Nephron progenitor cell (in vitro differentiated cells): Measurements from ENCODE around the gene SPATA6L.

Experiments used
- DNase-seq: peaks from one replicate; pipeline ENCODE4 v3.0.0; 2021
- H3K27ac Mint-ChIP-seq: 2 replicates; pipeline ENCODE4 v1.8.0; 2021; ENCODE audit warnings: mild to moderate bottlenecking, moderate library complexity, mixed read lengths
- H3K27me3 Mint-ChIP-seq: 2 replicates; pipeline ENCODE4 v1.8.0; 2021; ENCODE audit warnings: mild to moderate bottlenecking, low read depth, mixed read lengths; ENCODE audit not compliant: poor library complexity
- H3K36me3 Mint-ChIP-seq: 2 replicates; pipeline ENCODE4 v1.8.0; 2021; ENCODE audit warnings: low read depth, mixed read lengths
- H3K4me1 Mint-ChIP-seq: 2 replicates; pipeline ENCODE4 v1.8.0; 2021; ENCODE audit warnings: mixed read lengths
- H3K4me3 Mint-ChIP-seq: 2 replicates; pipeline ENCODE4 v1.8.0; 2021; ENCODE audit warnings: mild to moderate bottlenecking, moderate library complexity, mixed read lengths
- H3K9me3 Mint-ChIP-seq: 2 replicates; pipeline ENCODE4 v1.8.0; 2021; ENCODE audit warnings: mild to moderate bottlenecking, moderate library complexity, mixed read lengths
- TF ChIP-seq, protein P1 (sequence below): fragments of 200-600 bp; sonication (generic); IDR thresholded peaks from 2 replicates; pipeline ENCODE4 v1.5.0; 2021; ENCODE audit warnings: antibody characterized with exemption

Gene SPATA6L

DNA sequence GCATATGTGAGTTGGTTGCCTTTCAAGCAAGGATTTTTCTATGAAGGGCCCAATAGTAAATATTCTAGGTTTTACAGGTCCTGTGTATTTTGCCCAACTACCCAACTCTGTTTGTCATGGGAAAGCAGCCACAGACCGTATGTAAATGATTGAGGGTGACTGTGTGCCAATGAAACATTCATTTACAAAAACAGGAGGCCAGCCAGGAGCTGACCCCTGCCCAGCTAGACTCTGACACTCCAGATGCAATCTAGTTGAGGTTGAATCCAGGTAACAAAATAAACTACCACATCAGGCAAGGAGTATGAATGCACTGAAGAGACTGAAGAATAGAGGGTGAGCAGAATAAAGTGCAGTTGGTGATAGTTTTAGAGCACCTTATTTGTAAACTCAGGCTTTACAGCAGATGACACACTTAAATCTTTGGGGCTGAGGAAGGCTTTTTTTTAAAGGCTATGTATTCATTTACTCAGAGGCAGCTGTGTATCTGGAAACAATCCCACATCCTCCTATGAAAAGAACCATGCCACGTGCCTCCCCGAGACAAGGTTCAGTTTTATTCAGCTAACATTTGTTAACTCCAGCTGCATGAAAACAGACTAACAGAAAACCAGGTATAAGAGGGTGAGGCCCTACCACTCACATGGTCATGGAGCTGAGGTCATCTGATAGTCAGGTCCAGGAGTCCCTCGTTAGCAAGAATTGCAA is 115.3 kb downstream of the SPATA6L start:
- Mint-ChIP-seq H3K9me3 (no peaks in the 10 kb centered on the region), H3K27ac (no peak overlapping the region), H3K27me3 (no peaks in the 10 kb centered on the region), H3K4me1 (peaks cover 9% of the 10 kb centered on the region), H3K4me3 (no peak overlapping the region), H3K36me3 (no peaks in the 10 kb centered on the region)
- TF ChIP-seq, protein P1, sequence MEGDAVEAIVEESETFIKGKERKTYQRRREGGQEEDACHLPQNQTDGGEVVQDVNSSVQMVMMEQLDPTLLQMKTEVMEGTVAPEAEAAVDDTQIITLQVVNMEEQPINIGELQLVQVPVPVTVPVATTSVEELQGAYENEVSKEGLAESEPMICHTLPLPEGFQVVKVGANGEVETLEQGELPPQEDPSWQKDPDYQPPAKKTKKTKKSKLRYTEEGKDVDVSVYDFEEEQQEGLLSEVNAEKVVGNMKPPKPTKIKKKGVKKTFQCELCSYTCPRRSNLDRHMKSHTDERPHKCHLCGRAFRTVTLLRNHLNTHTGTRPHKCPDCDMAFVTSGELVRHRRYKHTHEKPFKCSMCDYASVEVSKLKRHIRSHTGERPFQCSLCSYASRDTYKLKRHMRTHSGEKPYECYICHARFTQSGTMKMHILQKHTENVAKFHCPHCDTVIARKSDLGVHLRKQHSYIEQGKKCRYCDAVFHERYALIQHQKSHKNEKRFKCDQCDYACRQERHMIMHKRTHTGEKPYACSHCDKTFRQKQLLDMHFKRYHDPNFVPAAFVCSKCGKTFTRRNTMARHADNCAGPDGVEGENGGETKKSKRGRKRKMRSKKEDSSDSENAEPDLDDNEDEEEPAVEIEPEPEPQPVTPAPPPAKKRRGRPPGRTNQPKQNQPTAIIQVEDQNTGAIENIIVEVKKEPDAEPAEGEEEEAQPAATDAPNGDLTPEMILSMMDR, result no peak
- no peak for DNase-seq

DNA sequence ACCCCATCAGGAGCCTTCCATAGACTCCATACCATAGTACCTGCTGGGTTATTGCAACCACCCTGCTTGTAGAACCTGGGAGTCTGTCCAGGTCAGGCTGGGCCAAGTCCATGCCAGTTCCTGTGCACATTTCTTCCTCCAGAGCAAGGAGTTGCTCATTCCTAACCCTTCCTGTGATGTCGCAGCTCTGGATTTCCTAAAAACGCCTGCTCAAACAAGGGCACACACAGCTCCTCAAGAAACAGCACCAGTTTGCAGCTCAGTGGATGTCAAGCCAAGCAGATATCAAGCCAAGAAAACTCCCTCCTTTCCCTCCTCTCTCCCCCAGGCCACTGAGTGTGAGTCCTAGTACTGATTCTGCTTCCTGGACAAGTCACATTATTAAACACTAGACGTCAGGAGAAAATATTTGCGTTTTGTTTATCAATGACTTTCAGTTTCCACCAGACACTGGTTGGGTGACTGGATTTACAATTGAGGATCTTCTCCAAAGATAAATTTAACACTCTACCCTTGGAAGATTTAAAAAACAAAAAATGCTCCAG is 116.5 kb downstream of the SPATA6L start:
- Mint-ChIP-seq H3K4me1 (no peaks in the 10 kb centered on the region), H3K36me3 (no peaks in the 10 kb centered on the region), H3K27me3 (no peaks in the 10 kb centered on the region), H3K27ac (no peak overlapping the region), H3K4me3 (no peak overlapping the region), H3K9me3 (no peaks in the 10 kb centered on the region)
- TF ChIP-seq, protein P1, result no peak
- DNase-seq, result no peak

DNA sequence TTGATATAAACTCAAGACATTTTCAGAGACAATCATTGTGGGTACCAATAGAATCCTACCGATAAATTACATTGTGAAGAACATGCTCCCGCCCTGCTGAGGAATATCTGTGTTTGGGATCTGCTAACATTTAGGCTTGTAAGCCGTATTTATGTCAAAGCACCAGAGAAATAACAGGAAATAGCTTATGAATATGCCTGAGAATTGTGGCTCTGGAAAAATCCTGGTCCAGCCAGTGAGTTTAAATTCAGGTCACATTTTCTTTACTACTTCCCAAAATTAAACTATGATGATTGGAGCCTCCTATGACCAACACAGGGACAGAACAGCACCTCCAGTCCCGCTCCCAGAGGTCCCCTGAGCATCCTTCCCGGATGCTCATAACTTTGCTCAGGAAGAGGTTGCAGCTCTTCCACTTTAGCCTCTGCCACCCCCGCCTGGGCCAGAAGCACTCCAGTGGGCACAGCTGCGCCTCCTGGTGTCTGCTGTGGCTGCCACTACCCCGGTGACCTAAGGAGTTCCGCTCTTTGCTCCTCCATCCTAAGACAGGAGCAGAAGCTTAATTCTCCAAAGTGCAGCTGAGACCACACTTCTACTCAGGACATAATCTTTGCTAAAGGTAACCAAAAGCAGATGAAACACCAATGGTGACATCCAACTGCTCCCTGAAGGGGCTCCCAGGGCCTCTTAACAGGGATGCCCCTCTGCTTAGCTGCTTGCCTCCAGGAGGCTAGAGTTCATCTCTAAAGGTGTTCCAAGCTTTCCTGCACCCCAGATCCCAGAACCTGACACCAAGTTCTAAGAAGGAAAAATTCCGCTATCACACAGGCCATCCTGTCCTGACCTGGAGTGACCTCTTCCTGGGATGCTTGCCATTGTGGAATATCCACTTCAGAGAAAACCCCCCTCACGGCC is 117.2 kb downstream of the SPATA6L start:
- no peaks in the 10 kb centered on the region for H3K4me1 Mint-ChIP-seq
- no peaks in the 10 kb centered on the region for H3K9me3 Mint-ChIP-seq
- no peak overlapping the region for H3K4me3 Mint-ChIP-seq
- no peaks in the 10 kb centered on the region for H3K27me3 Mint-ChIP-seq
- TF ChIP-seq, protein P1, result peak; percentile 38
- no peaks in the 10 kb centered on the region for H3K36me3 Mint-ChIP-seq
- DNase-seq, result peak; percentile 42
- no peak overlapping the region for H3K27ac Mint-ChIP-seq
